ENCODE results near the gene APBA2. TPM values are rescaled to one million over a fixed set of nuclear protein-coding genes. Genes with fewer than 3 reads are reported as not detected.
A peak's percentile ranks its signal among the peaks of the same experiment; 100 is the strongest.

The APBA2 gene
- total RNA-seq, 1 donor from 2014 or later, result 2.0 TPM

DNA sequence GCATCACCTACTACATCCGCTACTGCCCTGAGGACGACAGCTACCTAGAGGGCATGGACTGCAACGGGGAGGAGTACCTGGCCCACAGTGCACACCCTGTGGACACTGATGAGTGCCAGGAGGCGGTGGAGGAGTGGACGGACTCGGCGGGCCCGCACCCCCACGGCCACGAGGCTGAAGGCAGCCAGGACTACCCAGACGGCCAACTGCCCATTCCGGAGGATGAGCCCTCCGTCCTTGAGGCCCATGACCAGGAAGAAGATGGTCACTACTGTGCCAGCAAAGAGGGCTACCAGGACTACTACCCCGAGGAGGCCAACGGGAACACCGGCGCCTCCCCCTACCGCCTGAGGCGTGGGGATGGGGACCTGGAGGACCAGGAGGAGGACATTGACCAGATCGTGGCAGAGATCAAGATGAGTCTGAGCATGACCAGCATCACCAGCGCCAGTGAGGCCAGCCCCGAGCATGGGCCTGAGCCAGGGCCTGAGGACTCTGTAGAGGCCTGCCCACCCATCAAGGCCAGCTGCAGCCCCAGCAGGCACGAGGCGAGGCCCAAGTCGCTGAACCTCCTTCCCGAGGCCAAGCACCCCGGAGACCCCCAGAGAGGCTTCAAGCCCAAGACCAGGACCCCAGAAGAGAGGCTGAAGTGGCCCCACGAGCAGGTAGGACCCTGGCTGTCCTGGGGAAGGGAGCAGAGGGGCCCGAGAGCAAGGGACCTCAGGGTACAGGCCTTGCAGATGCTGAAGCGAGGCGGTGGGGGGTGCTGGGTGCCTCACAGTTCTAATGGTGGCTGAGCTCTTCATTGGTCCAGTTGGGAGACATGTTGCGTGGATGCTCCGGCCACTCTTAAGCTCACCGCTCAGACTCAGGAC, 168.6 kb downstream of the APBA2 start:
- peak; percentile 48 for DNase-seq (ENCODE audit: missing footprints)
- intact Hi-C loops (cut with DNase I), result no loop called here
- no peak for ATAC-seq

DNA sequence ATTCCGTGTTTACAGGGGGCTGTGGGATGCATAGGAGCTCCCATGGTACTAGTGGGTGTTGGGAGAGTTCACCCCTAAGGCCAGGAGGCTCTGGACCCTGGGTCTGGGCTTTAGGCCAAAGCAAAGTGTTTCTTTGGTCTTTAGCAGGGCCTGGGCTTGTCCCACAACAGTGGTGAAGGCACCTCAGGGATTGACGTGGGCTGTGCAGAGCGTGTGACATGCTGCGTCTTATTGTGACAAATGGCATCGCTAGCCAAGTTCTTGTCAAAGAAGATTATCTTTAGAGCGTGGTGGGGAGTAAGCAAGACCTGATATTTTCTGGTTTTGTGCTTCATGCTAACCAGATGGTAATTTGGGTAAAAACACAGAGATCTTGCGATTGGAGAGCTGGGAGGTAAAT, 170.1 kb downstream of the APBA2 start:
- DNase-seq (ENCODE audit: missing footprints) (no peak), ATAC-seq (no peak)
- intact Hi-C loops (cut with DNase I), result no loop called here

DNA sequence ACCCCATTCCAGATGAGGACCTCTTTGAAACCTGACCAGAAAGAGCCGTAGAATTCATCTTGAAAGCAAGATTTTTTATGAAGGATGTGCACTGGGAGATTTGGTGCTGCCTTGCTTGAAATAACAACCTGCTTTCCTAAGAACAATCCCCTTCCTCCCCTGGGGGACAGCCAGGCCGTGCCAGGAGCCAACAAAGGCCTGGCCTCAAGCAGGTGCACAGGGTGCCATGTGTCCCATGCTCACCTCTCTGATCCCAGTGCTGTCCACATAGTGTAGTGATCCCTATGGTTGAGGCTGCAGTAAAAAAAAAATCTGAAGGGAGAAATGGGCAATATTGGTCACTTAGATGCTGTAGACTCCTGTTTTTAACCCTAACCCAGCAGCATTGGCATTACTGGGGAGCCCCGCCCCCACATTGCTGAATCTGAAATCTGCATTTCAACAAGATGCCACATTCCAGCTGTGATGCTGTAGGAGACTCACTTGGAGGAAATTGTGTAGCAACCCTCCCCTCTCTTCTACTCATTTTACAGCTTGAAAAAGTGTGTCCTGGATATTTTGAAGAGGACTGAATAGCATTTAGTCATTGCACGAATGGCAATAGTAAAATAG, 171.2 kb downstream of the APBA2 start:
- intact Hi-C loops (cut with DNase I), result no loop called here
- ATAC-seq (no peak), DNase-seq (ENCODE audit: missing footprints) (peak; percentile 7)

DNA sequence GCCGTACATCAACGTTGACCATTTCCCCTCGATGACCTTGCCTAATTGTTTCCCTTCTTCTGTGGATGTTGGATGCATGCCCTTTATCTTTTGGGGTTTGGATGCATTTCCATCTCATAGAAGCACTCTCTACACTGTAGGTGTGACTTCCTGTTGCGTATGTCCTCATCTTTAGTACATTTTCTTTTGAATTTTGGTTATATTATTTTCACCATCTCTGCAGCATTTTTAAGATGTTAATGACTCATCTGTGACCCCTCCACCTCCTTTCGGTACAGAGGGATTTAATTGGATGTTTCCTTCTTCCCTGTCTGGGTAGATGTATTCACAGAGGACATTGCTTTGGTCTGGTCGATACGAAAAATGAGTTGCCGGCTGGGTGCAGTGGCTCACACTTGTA, 172.1 kb downstream of the APBA2 start:
- ATAC-seq (no peak), DNase-seq (ENCODE audit: missing footprints) (peak; percentile 26)
- intact Hi-C loops (cut with DNase I), result no loop called here

DNA sequence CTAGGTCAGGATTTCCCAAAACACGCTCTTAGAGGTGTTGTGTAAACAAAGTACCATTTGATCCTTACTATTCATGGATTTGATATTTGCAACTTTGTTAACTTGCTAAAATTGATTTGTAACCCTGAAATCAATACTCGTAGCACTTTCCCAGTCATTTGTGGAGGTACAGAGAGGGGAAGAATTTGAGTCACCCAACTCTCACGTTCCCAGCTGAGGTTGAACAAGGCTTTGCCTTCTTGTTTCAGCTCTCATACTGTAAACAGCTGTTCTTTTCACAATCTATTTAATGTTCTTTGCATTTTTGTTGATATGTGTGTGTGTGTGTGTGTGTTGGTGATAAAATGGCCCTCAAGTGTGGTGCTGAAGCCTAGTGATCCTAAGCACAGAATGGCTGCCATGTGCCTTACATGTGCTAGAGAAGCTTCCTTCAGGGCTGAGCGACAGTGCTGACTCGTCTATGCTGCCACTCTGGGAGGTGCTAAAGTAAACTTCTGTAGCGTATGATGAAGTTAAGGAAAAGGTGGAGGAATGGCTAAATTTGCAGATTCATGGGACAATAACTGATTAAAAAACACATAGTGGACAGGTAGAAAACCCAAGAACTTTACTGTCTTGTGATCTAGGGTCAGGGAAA, 173.2 kb downstream of the APBA2 start:
- intact Hi-C loops (cut with DNase I), result no loop called here
- ATAC-seq (no peak), DNase-seq (ENCODE audit: missing footprints) (no peak)

DNA sequence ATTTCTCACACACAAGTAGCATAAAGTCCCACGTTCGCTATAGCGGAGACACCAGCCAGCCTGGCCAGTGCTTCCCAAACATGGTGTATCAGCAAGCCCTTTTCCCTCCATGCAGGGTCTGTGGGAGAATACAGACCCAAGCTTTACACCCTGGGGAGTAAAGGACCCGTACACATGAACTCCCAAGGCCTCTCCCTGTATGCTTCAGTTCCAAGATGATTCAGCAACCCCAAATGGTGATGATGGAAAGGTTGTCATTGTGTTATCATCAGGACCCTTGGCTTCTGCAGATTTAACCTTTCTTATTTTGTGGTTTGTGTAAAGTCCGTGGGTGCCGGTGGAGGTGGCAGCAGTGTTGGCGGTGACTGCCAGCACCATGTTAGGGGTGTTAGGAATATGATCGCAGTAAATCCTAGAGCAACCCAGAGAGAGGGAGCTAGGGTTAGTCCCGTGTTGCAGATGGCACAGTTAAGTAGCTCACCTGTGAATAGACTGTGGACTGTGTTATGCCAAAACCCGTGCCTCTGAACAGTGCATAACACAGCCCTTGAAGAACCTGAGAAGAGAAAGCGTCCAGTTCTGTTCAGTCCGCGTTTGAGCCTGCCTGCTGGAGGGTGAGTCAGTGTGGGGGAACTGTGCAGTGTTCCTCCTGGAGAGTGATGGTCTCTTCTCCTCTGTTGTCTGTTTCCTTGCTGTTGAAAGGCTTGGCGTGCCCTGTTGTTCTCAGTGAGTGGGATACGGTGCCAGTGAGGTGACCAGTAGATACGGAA, 174.3 kb downstream of the APBA2 start:
- DNase-seq (ENCODE audit: missing footprints), result no peak
- intact Hi-C loops (cut with DNase I), result no loop called here
- ATAC-seq, result no peak

DNA sequence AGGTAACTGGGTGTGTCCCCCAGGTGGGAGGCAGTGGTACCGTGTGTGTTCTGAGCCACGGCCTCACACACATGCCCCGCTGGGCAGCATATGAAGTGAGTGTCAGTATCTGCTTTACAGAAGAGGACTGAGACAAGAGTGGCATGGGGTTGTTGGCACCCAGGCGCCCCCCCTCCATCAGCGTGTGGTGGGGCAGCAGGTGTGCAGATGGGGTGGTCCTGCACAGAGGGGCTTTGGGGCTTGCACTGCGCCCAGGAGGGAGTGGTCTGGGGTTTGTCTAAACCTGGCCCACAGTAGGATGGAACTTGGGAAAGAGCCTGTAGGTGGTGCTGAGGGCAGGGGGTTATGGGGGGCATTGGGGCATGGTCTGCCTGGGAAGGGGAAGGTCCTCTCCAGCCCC, 176.0 kb downstream of the APBA2 start:
- no peak for ATAC-seq

DNA sequence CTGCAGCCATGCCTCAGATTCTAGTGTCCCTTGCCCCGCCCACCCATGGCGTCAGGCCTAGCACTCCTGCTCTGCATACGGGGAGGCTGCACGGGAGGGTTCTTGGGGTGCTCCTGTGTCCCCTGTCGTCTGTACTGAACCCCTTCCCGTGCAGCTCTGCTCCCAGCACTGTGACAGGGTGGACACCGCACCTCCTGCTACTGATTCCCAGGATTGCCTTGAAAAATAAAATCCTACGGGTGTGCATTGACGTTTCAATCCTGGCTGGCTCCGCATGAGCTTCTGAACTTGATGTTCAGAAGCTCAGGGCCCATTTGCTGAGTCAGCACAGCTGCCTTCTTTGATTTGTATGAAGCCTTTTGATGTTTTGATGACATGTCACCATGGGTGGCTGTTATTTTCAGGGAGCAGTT, 176.4 kb downstream of the APBA2 start:
- intact Hi-C loops (cut with DNase I), result no loop called here
- ATAC-seq (no peak), DNase-seq (ENCODE audit: missing footprints) (no peak)

More for the DNA sequence above, 176.0 kb downstream of the APBA2 start:
- intact Hi-C loops (cut with DNase I), result no loop called here
- no peak for DNase-seq (ENCODE audit: missing footprints)

DNA sequence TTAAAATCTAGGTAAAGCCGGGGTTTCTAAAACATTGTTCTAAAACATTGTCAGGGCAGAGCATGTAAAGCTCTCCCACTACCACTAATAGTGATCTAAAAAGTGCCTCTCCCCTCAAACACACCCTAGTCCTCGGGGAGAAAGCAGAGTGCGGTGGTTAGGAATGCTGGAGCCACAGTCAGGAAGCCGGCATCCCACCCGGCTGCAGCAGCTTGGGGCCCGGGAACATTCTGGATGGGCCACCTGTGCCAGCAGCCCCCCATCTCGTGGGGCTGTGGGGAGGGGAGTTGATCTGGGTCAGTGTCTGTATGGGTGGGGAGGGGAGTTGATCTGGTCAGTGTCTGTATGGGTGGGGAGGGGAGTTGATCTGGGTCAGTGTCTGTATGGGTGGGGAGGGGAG, 176.9 kb downstream of the APBA2 start:
- DNase-seq (ENCODE audit: missing footprints) (no peak), ATAC-seq (no peak)
- intact Hi-C loops (cut with DNase I), result no loop called here

DNA sequence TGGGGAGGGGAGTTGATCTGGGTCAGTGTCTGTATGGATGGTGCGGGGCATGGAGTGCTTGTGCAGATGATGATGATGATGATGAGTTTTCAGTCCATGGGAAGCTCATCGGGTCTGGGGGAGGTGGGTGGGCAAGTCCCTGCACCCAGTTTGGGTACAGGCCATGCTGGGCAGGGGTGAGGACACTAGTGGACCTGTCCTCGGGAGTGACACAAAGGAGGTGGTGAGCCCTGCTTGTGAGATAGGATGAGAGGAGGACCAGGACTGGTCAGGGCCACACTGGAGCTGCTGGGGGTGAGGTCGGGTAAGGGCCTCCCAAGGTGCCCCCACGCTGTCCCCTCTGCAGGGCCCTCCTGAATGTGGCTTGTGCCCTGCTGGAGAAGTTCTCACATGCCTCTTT, 177.9 kb downstream of the APBA2 start:
- DNase-seq (ENCODE audit: missing footprints), result no peak
- intact Hi-C loops (cut with DNase I), result no loop called here
- ATAC-seq, result no peak

DNA sequence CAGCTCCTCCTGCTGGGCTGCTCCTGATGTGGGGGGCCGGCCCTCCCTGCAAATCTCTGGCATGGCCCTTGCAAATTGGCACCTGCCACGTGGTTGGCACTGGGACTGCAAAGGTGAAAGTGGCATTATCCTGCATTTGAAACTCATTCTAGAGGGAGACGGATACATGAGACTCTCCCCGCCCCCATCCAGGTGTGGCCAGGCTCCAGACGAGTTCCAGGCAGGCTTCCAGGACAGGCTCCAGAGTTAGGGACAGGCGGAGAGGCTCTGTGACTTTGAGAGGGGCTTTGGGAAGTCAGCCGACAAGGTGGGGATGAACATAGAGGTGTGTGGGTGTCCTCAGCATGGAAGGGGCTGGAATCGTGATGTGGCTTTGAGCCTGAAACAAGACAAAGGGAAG, 178.5 kb downstream of the APBA2 start:
- DNase-seq (ENCODE audit: missing footprints) (no peak), ATAC-seq (no peak)
- intact Hi-C loops (cut with DNase I), result no loop called here

DNA sequence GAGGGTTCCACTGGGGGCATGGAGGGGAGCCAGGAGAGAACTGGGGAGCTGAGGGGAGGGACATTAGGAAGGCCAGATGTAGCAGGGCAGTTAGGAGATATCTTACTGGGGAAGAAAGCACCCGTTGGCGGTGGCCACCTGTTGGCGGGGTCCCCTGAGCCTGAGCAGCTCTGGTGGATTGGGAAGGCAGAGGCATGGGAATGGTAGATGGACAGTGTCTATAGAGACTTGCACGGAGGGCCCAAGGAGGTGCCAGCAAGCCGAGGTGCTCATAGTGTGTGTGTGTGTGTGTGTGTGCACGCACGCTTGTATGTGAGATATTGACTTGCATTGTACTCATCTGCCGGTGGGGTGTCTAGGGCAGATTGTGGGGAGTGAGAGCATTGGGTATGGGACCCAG, 179.0 kb downstream of the APBA2 start:
- ATAC-seq (no peak), DNase-seq (ENCODE audit: missing footprints) (peak; percentile 9)
- intact Hi-C loops (cut with DNase I), result no loop called here

DNA sequence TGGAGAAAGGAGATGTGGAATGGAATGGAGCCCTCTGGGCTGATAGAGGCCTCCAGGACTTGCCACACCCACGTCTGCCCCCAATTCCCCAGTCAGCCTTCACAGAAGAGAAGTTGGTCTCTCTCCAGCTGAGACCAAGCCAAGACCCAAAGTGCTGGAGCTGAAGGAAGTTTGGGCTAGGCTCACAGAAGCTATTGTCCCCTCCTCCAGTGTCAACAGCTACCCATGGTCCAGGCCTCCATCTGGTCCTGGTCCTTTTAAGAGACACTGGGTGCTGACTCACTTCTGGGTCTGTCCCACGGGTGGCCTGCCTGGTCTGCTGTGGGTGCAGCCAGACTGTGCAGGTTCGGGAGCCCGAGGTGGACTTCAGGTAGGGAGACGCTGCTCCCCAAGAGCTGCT, 179.8 kb downstream of the APBA2 start:
- DNase-seq (ENCODE audit: missing footprints) (peak; percentile 31), ATAC-seq (no peak)
- intact Hi-C loops (cut with DNase I), result no loop called here

DNA sequence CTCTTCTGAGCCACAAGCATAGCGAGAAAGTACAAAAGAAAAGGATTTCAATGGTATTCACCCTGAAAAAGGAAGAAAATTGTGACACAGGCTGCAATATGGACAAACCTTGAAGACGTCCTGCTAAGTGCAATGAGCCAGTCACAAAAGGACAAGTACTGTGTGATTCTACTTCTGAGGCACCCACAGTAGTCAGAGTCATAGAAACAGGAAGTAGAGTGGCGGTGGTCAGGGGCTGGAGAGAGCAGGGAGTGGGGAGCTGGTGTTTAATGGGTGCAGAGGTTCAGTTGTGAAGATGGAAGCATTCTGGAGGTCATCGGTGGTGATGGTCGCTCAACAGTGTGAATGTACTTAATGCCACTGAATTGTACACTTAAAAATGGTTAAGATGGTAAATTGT, 180.5 kb downstream of the APBA2 start:
- ATAC-seq (no peak), DNase-seq (ENCODE audit: missing footprints) (no peak)
- intact Hi-C loops (cut with DNase I), result no loop called here

DNA sequence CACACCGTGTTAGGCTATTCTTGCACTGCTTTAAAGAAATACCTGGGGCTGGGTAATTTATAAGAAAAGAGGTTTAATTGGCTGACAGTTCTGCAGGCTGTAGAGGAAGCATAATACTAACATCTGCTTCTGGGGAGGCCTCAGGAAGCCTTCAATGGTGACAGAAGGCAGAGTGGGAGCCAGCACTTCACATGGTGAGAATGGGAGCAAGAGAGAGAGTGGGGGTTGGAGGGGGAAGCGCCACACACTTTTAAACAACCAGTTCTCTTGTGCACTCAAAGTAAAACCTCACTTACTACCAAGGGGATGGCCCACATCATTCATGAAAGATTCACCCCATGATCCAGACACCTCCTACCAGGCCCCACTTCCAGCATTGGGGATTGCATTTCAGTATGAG, 181.1 kb downstream of the APBA2 start:
- ATAC-seq (no peak), DNase-seq (ENCODE audit: missing footprints) (peak; percentile 37)
- intact Hi-C loops (cut with DNase I), result no loop called here

DNA sequence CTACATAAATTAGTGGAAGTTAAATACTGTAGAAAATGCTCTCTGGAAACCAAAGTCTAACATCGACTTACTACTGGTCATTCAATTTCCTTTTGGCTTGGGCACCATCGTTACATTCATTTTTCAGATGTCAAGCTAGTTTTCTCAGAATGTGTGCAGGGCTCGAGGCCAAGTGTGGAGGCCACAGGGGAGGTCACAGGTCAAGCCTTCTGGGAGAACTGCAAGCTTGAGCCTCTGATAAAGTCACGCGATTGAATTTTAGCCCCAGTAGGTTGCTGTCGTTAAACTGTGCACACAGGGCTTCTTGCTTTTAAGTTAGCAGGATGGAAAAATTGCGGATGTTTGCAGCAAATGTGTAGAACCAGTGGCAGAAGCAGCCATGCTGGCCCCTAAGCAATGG, 182.2 kb downstream of the APBA2 start:
- DNase-seq (ENCODE audit: missing footprints), result no peak
- intact Hi-C loops (cut with DNase I), result no loop called here
- ATAC-seq, result no peak

DNA sequence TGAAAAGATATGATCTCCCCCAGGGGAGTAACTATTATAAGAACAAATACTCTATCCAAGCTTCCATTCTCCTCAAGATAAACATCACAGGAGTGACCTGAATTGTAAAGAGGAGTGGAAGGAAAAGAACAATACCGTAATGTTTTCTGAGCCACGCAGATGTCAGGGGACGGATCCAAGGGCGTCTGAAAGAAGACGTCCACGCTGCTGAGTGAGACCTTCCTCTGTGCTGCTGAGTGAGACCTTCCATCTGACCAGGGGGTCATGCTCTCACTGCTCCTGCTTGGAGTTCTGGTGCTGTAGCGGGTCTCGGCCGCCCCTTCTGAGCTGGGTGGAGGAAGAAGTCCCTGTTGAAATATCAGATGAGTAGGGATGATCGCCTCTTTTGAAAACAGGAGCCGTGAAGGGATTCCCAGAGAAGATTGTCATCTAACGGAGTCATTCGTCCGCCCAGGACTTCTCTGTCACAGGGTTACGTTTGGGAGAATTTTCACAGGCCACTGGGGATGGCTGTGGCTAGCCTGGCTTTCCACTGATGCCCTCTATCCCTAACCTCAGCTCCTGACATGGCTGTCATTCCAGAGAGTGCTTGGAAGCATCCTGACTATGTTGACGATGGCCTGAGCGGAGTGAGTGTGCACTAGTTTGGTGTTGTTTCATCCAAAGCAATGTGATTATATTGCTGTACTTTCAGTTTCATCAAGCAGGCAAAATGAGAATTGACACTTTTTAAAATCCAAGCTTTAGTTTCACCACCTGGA, 184.9 kb downstream of the APBA2 start:
- intact Hi-C loops (cut with DNase I), result no loop called here
- no peak for ATAC-seq
- no peak for DNase-seq (ENCODE audit: missing footprints)

DNA sequence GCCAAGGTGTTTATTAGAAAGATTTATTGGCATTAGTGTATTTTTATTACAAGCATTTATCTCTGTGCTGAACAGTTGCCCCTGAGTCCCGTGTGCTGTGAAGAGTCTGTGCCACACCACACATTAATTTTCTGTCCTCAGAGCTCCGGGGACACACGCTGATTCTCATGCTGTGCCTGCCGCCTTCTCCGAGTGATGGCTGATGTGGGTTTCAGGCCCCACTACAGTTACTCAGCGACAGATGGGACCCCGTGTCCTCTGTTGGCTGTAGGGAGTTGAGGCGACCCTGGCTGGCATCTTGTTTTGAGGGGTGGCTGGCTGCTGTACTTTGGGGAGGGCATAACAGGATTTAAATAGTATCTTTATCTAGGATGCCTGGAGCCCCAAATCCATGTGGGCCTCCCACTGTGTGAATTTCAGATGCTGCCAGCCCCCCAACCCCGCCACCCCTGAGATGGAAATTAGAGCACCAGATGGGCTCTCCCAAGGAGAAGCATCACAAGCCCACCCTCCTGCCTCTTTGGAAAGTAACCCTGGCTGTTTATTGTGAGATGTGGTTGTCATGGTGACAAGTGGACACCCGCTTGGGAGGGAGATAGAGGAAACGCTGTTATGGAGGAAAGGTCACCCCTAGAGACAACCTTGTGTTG, 185.6 kb downstream of the APBA2 start:
- ATAC-seq (no peak), DNase-seq (ENCODE audit: missing footprints) (no peak)
- intact Hi-C loops (cut with DNase I), result no loop called here

Data from Right ventricle myocardium inferior (tissue), 1 donor.